Calu3 (cell line): ENCODE measurements around the gene POR. TPM values are rescaled to one million over a fixed set of nuclear protein-coding genes. Genes with fewer than 3 reads are reported as not detected.

Source experiments
- BruUV-seq: library from RNA; stranded (reverse); fragments of 400-500 nt; replicated peaks from 2 replicates; lab custom pipeline; 2021; lab: Mats Ljungman, UMichigan
- CTCF ChIA-PET: fragments of 300-600 bp; sonication (Branson Sonifier 250); formaldehyde crosslinking; loops from one replicate; lab custom pipeline; 2022; ENCODE audit warnings: antibody characterized with exemption; lab: Charles Lee
- DNase-seq: peaks from one replicate; pipeline ENCODE4 v3.0.0; 2022
- H3K27ac Mint-ChIP-seq: one replicate; pipeline ENCODE4 v1.8.0; 2022; ENCODE audit warnings: mixed read lengths; ENCODE audit not compliant: unreplicated experiment
- H3K27me3 Mint-ChIP-seq: one replicate; pipeline ENCODE4 v1.8.0; 2022; ENCODE audit warnings: mixed read lengths; ENCODE audit not compliant: unreplicated experiment
- H3K36me3 Mint-ChIP-seq: one replicate; pipeline ENCODE4 v1.8.0; 2022; ENCODE audit warnings: mild to moderate bottlenecking, moderate library complexity, mixed read lengths; ENCODE audit not compliant: insufficient read depth, unreplicated experiment
- H3K4me1 Mint-ChIP-seq: one replicate; pipeline ENCODE4 v1.8.0; 2022; ENCODE audit warnings: mild to moderate bottlenecking, low read depth, mixed read lengths; ENCODE audit not compliant: unreplicated experiment
- H3K4me3 Mint-ChIP-seq: one replicate; pipeline ENCODE4 v1.8.0; 2022; ENCODE audit warnings: mild to moderate bottlenecking, low read depth, moderate library complexity, mixed read lengths; ENCODE audit not compliant: unreplicated experiment
- H3K9me3 Mint-ChIP-seq: one replicate; pipeline ENCODE4 v1.8.0; 2022; ENCODE audit warnings: low read depth, mixed read lengths; ENCODE audit not compliant: unreplicated experiment
- intact Hi-C: fragments of 100-400 bp; cut with micrococcal nuclease; formaldehyde crosslinking; loops from one replicate; pipeline ENCODE4 v1.10.0; 2022; ENCODE audit not compliant: unreplicated experiment
- total RNA-seq: library from RNA; stranded (reverse); gene quantifications from 2 replicates; pipeline ENCODE4 v1.2.3, GENCODE V29; 2022
- TF ChIP-seq, protein P1 (sequence below): fragments of 200-600 bp; IDR thresholded peaks from one replicate; pipeline ENCODE4 v1.8.0; 2022; ENCODE audit warnings: antibody characterized with exemption; ENCODE audit not compliant: unreplicated experiment

The POR gene
- total RNA-seq, 1 experiment from 2014 or later = 65.8 TPM

DNA sequence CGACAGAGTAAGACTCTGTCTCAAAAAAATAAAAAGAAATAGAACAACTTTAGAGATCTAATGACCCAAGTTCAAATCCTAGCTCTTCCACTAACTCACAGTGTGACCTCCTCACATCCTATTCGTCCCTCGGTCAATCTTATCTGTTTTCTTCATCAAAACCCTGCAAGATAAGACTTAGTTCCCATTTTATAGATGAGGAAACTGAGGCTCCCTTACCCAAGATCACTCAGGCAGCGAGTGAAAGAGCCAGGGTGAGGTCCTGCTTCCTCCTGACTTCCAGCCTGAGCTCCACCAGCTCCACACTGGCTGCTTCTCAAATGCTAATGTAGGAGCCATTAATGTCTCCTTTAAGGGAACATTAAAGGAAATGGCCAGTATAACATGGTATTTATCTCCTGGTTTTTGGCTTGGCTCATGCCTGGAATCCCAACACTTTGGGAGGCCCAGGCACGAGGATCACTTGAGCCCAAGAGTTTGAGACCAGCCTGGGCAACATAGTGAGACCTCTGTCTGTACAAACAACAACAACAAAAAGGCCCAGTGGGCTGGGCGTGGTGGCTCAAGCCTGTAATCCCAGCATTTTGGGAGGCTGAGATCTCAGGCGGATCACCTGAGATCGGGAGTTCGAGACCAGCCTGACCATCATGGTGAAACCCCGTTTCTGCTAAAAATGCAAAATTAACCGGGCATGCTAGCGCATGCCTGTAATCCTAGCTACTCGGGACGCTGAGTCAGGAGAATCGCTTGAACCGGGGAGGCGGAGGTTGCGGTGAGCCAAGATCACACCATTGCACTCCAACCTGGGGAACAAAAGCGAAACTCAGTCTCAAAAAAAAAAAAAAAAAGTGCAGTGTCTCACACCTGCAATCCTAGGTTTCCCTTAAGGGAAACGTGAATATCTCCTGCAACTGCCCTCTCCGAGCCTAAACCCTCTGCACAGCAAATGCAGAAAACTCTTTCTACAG lies 39.6 kb upstream of the POR start:
- H3K9me3 Mint-ChIP-seq = no peaks in the 10 kb centered on the region
- peaks cover 19% of the 10 kb centered on the region for H3K4me1 Mint-ChIP-seq
- no peak overlapping the region for H3K4me3 Mint-ChIP-seq
- no TSS peak for BruUV-seq
- DNase-seq = no peak
- TF ChIP-seq, protein P1, sequence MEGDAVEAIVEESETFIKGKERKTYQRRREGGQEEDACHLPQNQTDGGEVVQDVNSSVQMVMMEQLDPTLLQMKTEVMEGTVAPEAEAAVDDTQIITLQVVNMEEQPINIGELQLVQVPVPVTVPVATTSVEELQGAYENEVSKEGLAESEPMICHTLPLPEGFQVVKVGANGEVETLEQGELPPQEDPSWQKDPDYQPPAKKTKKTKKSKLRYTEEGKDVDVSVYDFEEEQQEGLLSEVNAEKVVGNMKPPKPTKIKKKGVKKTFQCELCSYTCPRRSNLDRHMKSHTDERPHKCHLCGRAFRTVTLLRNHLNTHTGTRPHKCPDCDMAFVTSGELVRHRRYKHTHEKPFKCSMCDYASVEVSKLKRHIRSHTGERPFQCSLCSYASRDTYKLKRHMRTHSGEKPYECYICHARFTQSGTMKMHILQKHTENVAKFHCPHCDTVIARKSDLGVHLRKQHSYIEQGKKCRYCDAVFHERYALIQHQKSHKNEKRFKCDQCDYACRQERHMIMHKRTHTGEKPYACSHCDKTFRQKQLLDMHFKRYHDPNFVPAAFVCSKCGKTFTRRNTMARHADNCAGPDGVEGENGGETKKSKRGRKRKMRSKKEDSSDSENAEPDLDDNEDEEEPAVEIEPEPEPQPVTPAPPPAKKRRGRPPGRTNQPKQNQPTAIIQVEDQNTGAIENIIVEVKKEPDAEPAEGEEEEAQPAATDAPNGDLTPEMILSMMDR = no peak
- intact Hi-C loops = no loop called here
- peaks cover 29% of the 10 kb centered on the region for H3K36me3 Mint-ChIP-seq
- no peak overlapping the region for H3K27ac Mint-ChIP-seq
- H3K27me3 Mint-ChIP-seq = no peaks in the 10 kb centered on the region
- CTCF ChIA-PET = interaction anchor here (0.6 kb wide), 1 partner anchor 253 kb away, joined by 5 read pairs; no protein-coding TSS in a partner anchor

DNA sequence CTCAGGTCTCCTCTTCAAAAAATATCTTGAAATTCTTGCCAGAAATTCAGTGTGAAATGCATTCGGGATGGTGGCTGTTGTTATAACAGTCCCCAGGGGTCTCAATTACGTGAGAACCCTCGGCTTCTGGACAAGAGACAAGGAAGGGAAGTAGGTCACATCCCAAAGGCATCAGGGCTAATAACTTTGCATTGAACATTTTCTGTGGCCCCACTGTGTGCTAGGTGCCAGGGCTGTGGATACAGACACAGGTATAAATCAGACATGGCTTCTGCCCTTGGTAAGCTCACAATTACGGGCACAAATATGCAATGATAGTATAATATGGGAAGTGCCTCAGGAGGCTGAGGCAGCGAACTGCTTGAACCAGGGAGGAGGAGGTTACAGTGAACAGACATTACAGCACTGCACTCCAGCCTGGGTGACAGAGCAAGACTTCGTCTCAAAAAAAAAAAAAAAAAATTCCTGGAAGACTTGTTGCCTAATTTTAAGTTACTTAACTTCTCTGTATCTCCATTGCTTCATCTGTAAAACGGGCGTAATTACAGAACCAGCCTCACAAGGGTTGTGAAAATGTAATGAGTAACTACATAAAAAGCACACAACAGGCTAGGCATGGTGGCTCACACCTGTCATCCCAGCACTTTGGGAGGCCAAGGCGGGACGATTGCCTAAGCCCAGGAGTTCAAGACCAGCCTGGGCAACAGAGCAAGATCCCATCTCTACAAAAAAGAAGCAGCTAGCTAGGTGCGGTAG lies 38.7 kb upstream of the POR start:
- TF ChIP-seq, protein P1 = no peak
- no peaks in the 10 kb centered on the region for H3K9me3 Mint-ChIP-seq
- BruUV-seq = no TSS peak
- no peak overlapping the region for H3K4me3 Mint-ChIP-seq
- H3K4me1 Mint-ChIP-seq = peaks cover 19% of the 10 kb centered on the region
- CTCF ChIA-PET = no interaction called here
- H3K36me3 Mint-ChIP-seq = peaks cover 29% of the 10 kb centered on the region
- intact Hi-C loops = no loop called here
- H3K27me3 Mint-ChIP-seq = no peaks in the 10 kb centered on the region
- H3K27ac Mint-ChIP-seq = no peak overlapping the region
- no peak for DNase-seq

DNA sequence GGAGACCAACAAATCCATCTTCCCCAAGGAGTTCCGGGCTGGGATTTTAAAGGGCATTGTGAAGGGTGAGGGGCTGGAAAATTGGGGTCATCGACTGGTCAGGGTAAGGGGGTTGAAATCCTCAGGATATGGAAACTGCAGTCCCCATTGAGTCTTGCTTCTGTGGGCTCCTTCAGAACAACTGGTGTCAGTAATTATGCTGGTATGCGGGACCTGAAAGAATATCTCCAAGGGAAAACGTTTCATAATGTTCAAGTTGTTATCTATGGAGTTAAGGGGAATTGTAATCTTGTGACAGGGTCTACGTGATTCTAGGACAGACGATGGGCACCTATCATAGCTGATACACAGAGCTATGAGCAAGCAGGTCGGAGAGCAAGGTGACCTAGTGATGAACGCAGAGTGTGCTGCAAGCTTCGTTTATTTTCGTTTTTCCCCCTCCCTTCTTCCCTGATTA lies 36.6 kb upstream of the POR start:
- Mint-ChIP-seq H3K27me3 (no peaks in the 10 kb centered on the region), H3K27ac (peak overlapping the region; percentile 92), H3K9me3 (no peaks in the 10 kb centered on the region), H3K4me1 (peaks cover 19% of the 10 kb centered on the region), H3K4me3 (peak overlapping the region; percentile 98), H3K36me3 (peaks cover 35% of the 10 kb centered on the region)
- BruUV-seq = TSS peak; percentile 55
- intact Hi-C loops = no loop called here
- DNase-seq = no peak
- CTCF ChIA-PET = interaction anchor here (0.6 kb wide), 1 partner anchor 14 kb away, joined by 4 read pairs; no protein-coding TSS in a partner anchor
- TF ChIP-seq, protein P1 = no peak
